Prostate gland (tissue), 2 donors: Measurements from ENCODE around the gene OR8B12. TPM values are rescaled to one million over a fixed set of nuclear protein-coding genes. Genes with fewer than 3 reads are reported as not detected.

Source experiments
- DNase-seq: peaks from one replicate; pipeline ENCODE4 v3.0.0-alpha.2; 2019; ENCODE audit warnings: low spot score
- H3K27ac ChIP-seq, 2 donors: fragments of 200-600 bp; sonication (generic); 2 replicates each; pipeline ENCODE4 v1.5.1; 2017 to 2019
- H3K27me3 ChIP-seq: fragments of 200-600 bp; sonication (generic); replicated peaks from 2 replicates; pipeline ENCODE4 v1.5.1; 2019; ENCODE audit not compliant: insufficient read depth
- H3K36me3 ChIP-seq, 2 donors: fragments of 200-600 bp; sonication (generic); 1 replicate in 1 of 2; 2 replicates in 1 of 2; pipeline versions ENCODE4 v1.5.1 to v1.8.1; 2017 to 2019
- H3K4me1 ChIP-seq: fragments of 200-600 bp; sonication (generic); replicated peaks from 2 replicates; pipeline ENCODE4 v1.5.1; 2019
- H3K4me3 ChIP-seq, 2 donors: fragments of 200-600 bp; sonication (generic); 2 replicates each; pipeline ENCODE4 v1.5.1; 2017 to 2019
- H3K9me3 ChIP-seq: fragments of 200-600 bp; sonication (generic); 2 replicates; pipeline ENCODE4 v1.5.1; 2017
- POLR2A ChIP-seq: fragments of 450-650 bp; IDR thresholded peaks from one replicate; pipeline ENCODE4 v1.6.1; 2016; ENCODE audit warnings: antibody characterized with exemption, mild to moderate bottlenecking
- POLR2AphosphoS5 ChIP-seq: sonication (generic); formaldehyde crosslinking; IDR thresholded peaks from one replicate; pipeline ENCODE4 v1.6.1; 2017; ENCODE audit warnings: antibody characterized with exemption
- WGBS: methylation state at CpG from one replicate; pipeline ENCODE4 v1.1.5; 2018; 5-methylcytosine and 5-hydroxymethylcytosine counted together
- intact Hi-C: fragments of 100-400 bp; cut with DNase I; formaldehyde crosslinking; loops from one replicate; pipeline ENCODE4 v1.14.2; 2022
- small RNA-seq, 2 donors: library from RNA; depleted of rRNA; stranded (forward); fragments of <200 nt; gene quantifications; one replicate each; pipeline ENCODE3, GENCODE V24; 2016
- total RNA-seq, 2 donors: library from RNA; depleted of rRNA; stranded (reverse); fragments of >200 nt; gene quantifications; one replicate each; pipeline ENCODE4 v1.1.0, GENCODE V29; 2016
- TF ChIP-seq, protein P1 (sequence below), 4 experiments: fragments of 200-600 bp in 2 of 4; fragments of 450-650 bp in 2 of 4; sonication (generic) in 2 of 4; IDR thresholded peaks; 1 replicate in 3 of 4; 2 replicates in 1 of 4; pipeline ENCODE4 v1.5.1; 2016 to 2019; ENCODE audit warnings: antibody characterized with exemption in 4 of 4, mild to moderate bottlenecking in 2 of 4, moderate library complexity in 2 of 4

OR8B12 gene
- total RNA-seq, 2 donors from 2014 or later, result not detected

DNA sequence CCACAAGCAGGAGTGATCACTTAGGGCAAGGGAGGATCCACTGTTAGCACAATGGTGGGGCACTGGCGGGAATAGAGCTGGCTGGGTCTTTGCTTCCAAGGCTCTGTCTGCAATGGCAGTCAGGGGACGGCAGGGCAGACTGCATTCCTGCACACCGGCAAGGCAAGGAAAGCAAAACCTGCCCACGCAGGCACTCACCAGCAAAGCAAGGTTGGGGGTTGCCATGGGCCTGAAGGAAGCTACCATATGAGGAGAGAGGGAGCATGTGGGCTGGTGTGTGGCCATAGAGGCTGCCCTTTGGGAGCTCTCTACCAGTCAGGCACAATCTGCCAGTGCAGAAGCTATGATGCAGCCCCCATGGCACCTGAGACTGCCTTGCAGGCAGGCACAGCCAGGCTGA lies 33.2 kb downstream of the OR8B12 start:
- Histone ChIP-seq H3K4me1 (no peaks in the 10 kb centered on the region), H3K27ac (no peak overlapping the region), H3K9me3 (no peaks in the 10 kb centered on the region), H3K4me3 (no peak overlapping the region), H3K27me3 (no peaks in the 10 kb centered on the region), H3K36me3 (no peaks in the 10 kb centered on the region)
- TF ChIP-seq, protein P1, sequence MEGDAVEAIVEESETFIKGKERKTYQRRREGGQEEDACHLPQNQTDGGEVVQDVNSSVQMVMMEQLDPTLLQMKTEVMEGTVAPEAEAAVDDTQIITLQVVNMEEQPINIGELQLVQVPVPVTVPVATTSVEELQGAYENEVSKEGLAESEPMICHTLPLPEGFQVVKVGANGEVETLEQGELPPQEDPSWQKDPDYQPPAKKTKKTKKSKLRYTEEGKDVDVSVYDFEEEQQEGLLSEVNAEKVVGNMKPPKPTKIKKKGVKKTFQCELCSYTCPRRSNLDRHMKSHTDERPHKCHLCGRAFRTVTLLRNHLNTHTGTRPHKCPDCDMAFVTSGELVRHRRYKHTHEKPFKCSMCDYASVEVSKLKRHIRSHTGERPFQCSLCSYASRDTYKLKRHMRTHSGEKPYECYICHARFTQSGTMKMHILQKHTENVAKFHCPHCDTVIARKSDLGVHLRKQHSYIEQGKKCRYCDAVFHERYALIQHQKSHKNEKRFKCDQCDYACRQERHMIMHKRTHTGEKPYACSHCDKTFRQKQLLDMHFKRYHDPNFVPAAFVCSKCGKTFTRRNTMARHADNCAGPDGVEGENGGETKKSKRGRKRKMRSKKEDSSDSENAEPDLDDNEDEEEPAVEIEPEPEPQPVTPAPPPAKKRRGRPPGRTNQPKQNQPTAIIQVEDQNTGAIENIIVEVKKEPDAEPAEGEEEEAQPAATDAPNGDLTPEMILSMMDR (IDR thresholded peaks at IDR 0.05), result no peak
- no peak for TF ChIP-seq POLR2A
- no peak for TF ChIP-seq POLR2AphosphoS5
- intact Hi-C loops, result no loop called here
- DNase-seq, result no peak
- WGBS, result 33% methylated on average over 4 of the region's 4 CpGs

- no peak for DNase-seq
- 85% methylated on average over 8 of the region's 8 CpGs for WGBS
- H3K9me3 ChIP-seq, result no peaks in the 10 kb centered on the region
- no peak overlapping the region for H3K4me3 ChIP-seq
- H3K36me3 ChIP-seq, result no peaks in the 10 kb centered on the region
- no peaks in the 10 kb centered on the region for H3K4me1 ChIP-seq
- intact Hi-C loops, result no loop called here
- no peaks in the 10 kb centered on the region for H3K27me3 ChIP-seq
- TF ChIP-seq POLR2A (no peak), POLR2AphosphoS5 (no peak)
- TF ChIP-seq, protein P1 (IDR thresholded peaks at IDR 0.05), result no peak
- H3K27ac ChIP-seq, result no peak overlapping the region
These were observed 43.7 kb downstream of the OR8B12 start for GRCh38 chr11:124499711-124500110.

DNA sequence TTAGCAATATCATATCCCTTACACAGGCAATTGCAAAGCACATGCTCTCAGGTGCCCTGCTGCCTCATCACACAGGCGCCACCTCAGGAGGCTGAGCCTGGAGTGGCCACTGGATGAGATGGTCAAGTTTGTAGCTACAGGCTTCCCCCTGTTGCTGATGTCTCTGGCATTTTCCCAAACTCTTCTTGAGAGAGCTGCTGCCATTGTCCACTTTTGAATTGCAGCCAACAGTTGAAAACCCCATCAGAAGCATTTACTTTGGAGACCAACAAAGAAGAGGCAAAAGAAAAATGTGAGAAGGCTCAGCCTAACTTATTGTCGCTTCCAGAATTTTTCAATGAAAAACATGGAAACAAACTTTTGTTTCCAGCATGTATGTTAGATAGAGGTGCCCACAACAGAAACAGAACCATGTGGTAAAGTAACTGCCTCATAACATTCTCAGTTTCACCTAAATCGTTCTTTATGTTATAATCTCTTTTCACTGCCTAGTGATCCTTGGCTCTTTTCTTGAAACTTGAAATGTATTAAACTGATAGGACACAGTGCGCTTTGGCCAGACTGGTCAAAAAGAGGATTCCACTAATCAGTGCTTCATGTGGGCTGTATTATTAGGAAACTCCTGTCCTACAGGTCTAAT lies 50.3 kb downstream of the OR8B12 start:
- no peaks in the 10 kb centered on the region for H3K4me1 ChIP-seq
- 87% methylated on average over 4 of the region's 4 CpGs for WGBS
- no peak for DNase-seq

More for the DNA sequence above, 50.3 kb downstream of the OR8B12 start:
- no peaks in the 10 kb centered on the region for H3K36me3 ChIP-seq
- no peaks in the 10 kb centered on the region for H3K27me3 ChIP-seq
- intact Hi-C loops, result no loop called here
- H3K9me3 ChIP-seq, result no peaks in the 10 kb centered on the region
- no peak overlapping the region for H3K4me3 ChIP-seq
- TF ChIP-seq POLR2AphosphoS5, result no peak
- TF ChIP-seq, protein P1 (IDR thresholded peaks at IDR 0.05), result no peak
- no peak for TF ChIP-seq POLR2A
- H3K27ac ChIP-seq, result no peak overlapping the region

Small RNA genes lying within 50 kb of the gene (small RNA-seq; reads per million reads assigned to genes)
- 0 reads per million in 2 donors for gene OR8A3P

Other genes with a start within 250 kb of the OR8B12 start
- gene OR8D1, start 229.7 kb downstream of the OR8B12 start, total RNA-seq, result not detected
- gene OR8D2, start 223.5 kb downstream of the OR8B12 start, total RNA-seq, result not detected
- not detected for gene OR8B2, start 159.2 kb downstream of the OR8B12 start, total RNA-seq
- not detected for gene OR8B3, start 144.6 kb downstream of the OR8B12 start, total RNA-seq
- not detected for gene OR8B4, start 118.8 kb downstream of the OR8B12 start, total RNA-seq
- not detected for gene OR8B8, start 98.0 kb downstream of the OR8B12 start, total RNA-seq
- not detected for gene OR8A1, start 26.3 kb upstream of the OR8B12 start, total RNA-seq
- gene PANX3, start 67.8 kb upstream of the OR8B12 start, total RNA-seq, result not detected
- gene TBRG1, start 79.2 kb upstream of the OR8B12 start, total RNA-seq, result 10 to 100 TPM; 30.8 to 33.8 TPM
- gene SIAE, start 130.1 kb upstream of the OR8B12 start, total RNA-seq, result 10 to 100 TPM; 20.4 to 30.1 TPM
- 10 to 100 TPM; 14.7 to 20.8 TPM for gene SPA17, start 130.2 kb upstream of the OR8B12 start, total RNA-seq
- 1 to 10 TPM; 1.2 to 1.8 TPM for gene NRGN, start 196.3 kb upstream of the OR8B12 start, total RNA-seq
- 10 to 100 TPM; 28.2 to 38.6 TPM for gene VSIG2, start 208.6 kb upstream of the OR8B12 start, total RNA-seq
- gene ESAM, start 218.6 kb upstream of the OR8B12 start, total RNA-seq, result 10 to 100 TPM; 12.1 to 18.6 TPM